Kidney (tissue), 14 donors: ENCODE results near the gene PPAT. TPM values are rescaled to one million over a fixed set of nuclear protein-coding genes. Genes with fewer than 3 reads are reported as not detected.
"Not testable (repeated sequence)": the region's sequence is repeated elsewhere in the genome, so short reads cannot be mapped to it uniquely, and the experiment has no call there.

Source experiments
- DNase-seq, 5 donors: peaks; one replicate each; pipeline ENCODE4 v3.0.0-alpha.2; 2013 to 2020
- FAIRE-seq: peaks from 2 replicates; lab custom pipeline; 2012; peaks lifted over from hg19 to GRCh38; lab: Jason Lieb, UNC
- H3K27ac ChIP-seq, 2 donors: one replicate each; pipeline ENCODE4 v1.7.0; 2013; ENCODE audit warnings: low read depth in 2 of 2, low read length in 2 of 2, inconsistent platforms in 1 of 2
- H3K27me3 ChIP-seq: one replicate; pipeline ENCODE4 v1.7.1; 2013; ENCODE audit warnings: low read length, inconsistent platforms; ENCODE audit not compliant: control insufficient read depth, insufficient read depth
- H3K36me3 ChIP-seq, 3 donors: one replicate each; pipeline versions ENCODE4 v1.7.0 to v1.7.1; 2013; ENCODE audit warnings: low read length in 3 of 3, control low read depth in 1 of 3, inconsistent platforms in 1 of 3; ENCODE audit not compliant: insufficient read depth in 3 of 3, control insufficient read depth in 2 of 3
- H3K4me1 ChIP-seq, 3 donors: one replicate each; pipeline versions ENCODE4 v1.7.0 to v1.7.1; 2013; ENCODE audit warnings: low read length in 3 of 3, inconsistent platforms in 1 of 3, low read depth in 1 of 3; ENCODE audit not compliant: control insufficient read depth in 2 of 3, insufficient read depth in 2 of 3
- H3K4me3 ChIP-seq, 3 donors: one replicate each; pipeline versions ENCODE4 v1.7.0 to v1.8.1; 2013; ENCODE audit warnings: low read length in 3 of 3, control low read depth in 1 of 3, inconsistent platforms in 1 of 3
- H3K9ac ChIP-seq, 3 donors: one replicate each; pipeline versions ENCODE4 v1.7.0 to v1.7.1; 2013; ENCODE audit warnings: low read length in 3 of 3, control low read depth in 1 of 3, inconsistent platforms in 1 of 3
- H3K9me3 ChIP-seq, 3 donors: one replicate each; pipeline versions ENCODE4 v1.7.0 to v1.7.1; 2013; ENCODE audit warnings: low read length in 3 of 3, control low read depth in 1 of 3, inconsistent platforms in 1 of 3; ENCODE audit not compliant: control insufficient read depth in 2 of 3, insufficient read depth in 1 of 3
- CTCF ChIP-seq: IDR thresholded peaks from 3 replicates; pipeline ENCODE4 v1.5.1; 2012; ENCODE audit warnings: mild to moderate bottlenecking, moderate library complexity, borderline replicate concordance; ENCODE audit not compliant: insufficient read depth; ENCODE audit errors: extremely low read depth
- intact Hi-C: fragments of 100-400 bp; cut with DNase I; formaldehyde crosslinking; loops from one replicate; pipeline ENCODE4 v1.11.1; 2022
- polyA plus RNA-seq: library from polyadenylated mRNA; stranded (reverse); fragments of 350-450 nt; fragmentation: Illumina TruSeq; extraction: RNeasy Lipid Tissue Mini Kit (QIAGEN cat#74804); gene quantifications from one replicate; pipeline ENCODE4 v1.2.3, GENCODE V29; 2014; ENCODE audit warnings: low read depth, low replicate concordance; ENCODE audit not compliant: insufficient read depth
- total RNA-seq: library from RNA; stranded (reverse); fragmentation: NEBNext Ultra II Directional; extraction: Animal tissue kit (Norgen Biotek cat#: 25700); gene quantifications from one replicate; pipeline ENCODE4 v1.2.1, GENCODE V29; 2021
- donor health status: control.
- donor health status: control.
- donor health status: control.
- donor health status: control.
- donor health status: control.
- donor health status: DM: yes; HTN: yes; CAD: no.
- donor health status: Normal renal cell carcinoma (clear cell type).

Gene PPAT
- total and polyA plus RNA-seq, 2 donors from 2014 or later, result 3.6 to 11.2 TPM

DNA sequence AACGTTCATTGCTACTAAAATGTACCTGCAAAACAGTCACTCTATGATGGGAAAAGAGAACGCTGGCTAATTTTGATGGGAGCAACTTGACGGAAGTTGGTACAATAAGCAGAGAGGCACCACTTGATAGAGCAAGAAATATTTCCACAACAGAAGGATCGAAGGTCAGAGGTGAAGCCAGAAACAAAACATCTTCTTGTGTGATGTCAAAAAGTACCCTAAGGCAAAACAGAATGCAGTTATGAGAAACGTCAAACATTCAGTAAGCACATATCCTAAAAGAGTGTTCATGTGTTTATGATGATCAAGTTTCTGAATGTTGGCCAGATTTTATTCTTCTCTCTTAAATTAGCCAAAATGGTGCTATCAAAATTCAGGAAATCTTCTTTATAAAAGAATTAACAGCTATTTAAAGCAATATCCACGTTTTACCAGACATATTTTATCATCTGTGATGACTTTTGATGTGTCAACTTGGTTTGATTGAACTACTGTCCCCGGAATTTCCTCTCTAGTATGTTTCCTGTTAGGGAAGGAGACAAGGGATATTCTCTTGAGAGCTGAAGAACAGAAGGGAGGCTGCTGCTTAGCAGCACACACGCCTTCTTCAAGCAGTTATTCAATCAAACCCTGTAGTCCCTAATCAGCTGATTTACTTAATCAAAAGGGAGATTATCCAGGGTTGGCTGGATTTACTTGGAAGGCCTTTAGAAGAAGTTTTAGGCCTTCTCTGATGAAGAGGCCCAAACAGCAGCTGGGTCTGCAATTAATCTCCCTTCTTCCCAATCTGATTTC is 63.8 kb downstream of the PPAT start:
- no peak for DNase-seq
- no peak for FAIRE-seq
- no peaks in the 10 kb centered on the region for H3K4me1 ChIP-seq
- H3K27me3 ChIP-seq, result no peaks in the 10 kb centered on the region
- H3K9me3 ChIP-seq, result no peaks in the 10 kb centered on the region
- no peak for TF ChIP-seq CTCF
- peaks cover 0 to 3% (median 0%) of the 10 kb centered on the region in 3 donors for H3K36me3 ChIP-seq
- intact Hi-C loops, result no loop called here
- H3K9ac ChIP-seq, result no peak overlapping the region
- no peak overlapping the region for H3K4me3 ChIP-seq
- no peak overlapping the region for H3K27ac ChIP-seq

GRCh38 chr4:56370377-56370776 is 65.0 kb downstream of the PPAT start:
- Histone ChIP-seq H3K4me3 (no peak overlapping the region), H3K27me3 (no peaks in the 10 kb centered on the region), H3K27ac (no peak overlapping the region), H3K36me3 (peaks cover 0 to 3% (median 0%) of the 10 kb centered on the region in 3 donors), H3K9me3 (no peaks in the 10 kb centered on the region), H3K9ac (no peak overlapping the region), H3K4me1 (no peaks in the 10 kb centered on the region)
- TF ChIP-seq CTCF, result no peak
- intact Hi-C loops, result no loop called here
- FAIRE-seq (no peak), DNase-seq (no peak)

- not testable (repeated sequence) for H3K27me3 ChIP-seq, DNase-seq, H3K27ac ChIP-seq
Observed at GRCh38 chr4:56362981-56363380, 72.4 kb downstream of the PPAT start.

GRCh38 chr4:56360071-56360470 is 75.3 kb downstream of the PPAT start:
- Histone ChIP-seq H3K4me3 (no peak overlapping the region), H3K27me3 (no peaks in the 10 kb centered on the region), H3K27ac (no peak overlapping the region), H3K9ac (no peak overlapping the region), H3K9me3 (no peaks in the 10 kb centered on the region), H3K36me3 (peaks cover 0 to 1% (median 0%) of the 10 kb centered on the region in 3 donors), H3K4me1 (no peaks in the 10 kb centered on the region)
- FAIRE-seq (no peak), DNase-seq (no peak)
- no peak for TF ChIP-seq CTCF
- intact Hi-C loops, result no loop called here

More at GRCh38 chr4:56362981-56363380, 72.4 kb downstream of the PPAT start:
- FAIRE-seq, H3K9ac ChIP-seq, H3K4me3 ChIP-seq, H3K9me3 ChIP-seq, intact Hi-C loops, H3K4me1 ChIP-seq, H3K36me3 ChIP-seq: not testable (repeated sequence)
